ENCODE measurements around the gene ANGEL1.
A peak's percentile ranks its signal among the peaks of the same experiment; 100 is the strongest.

ANGEL1 gene

DNA sequence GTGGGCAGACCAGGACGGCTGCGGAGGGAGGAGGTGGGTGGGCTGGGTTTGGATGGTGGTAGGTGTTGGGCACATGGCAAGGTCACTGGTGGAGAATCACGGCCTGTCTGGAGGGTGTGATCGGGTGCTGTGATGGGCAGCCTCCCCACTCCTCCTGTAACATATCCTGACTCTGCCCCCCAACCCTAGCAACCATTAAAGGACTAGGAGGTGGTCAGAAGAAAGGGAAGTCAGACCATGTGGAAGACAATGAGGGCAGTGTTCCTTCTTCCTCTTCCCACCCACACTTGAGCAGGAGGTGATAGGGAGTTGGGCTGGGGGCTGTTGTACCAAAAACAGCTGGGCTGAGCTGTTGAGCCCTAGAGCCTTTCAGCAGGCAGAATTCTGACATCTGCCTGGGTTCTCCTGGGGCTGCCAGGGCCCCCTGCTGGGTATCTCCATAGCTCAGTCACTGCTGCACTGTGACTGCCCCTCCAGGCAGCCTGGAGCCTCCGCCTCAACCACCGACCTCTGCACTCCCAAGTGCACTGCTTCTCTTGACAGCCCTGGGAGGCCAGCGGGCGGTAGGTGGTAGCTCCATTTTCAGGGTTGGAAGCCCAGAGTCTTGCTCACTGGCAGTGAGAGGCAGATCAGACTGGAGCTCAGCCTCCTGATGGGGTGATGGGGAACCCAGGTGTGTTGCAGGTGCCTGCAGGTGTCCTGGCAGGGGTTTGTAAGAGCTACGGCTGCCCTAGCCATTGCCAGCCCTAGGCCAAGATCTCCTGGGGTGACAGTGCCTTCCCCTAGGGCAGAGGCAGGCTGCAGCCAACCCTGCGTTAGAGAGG, 36.0 kb downstream of the ANGEL1 start:
- no peaks in the 10 kb centered on the region for H3K4me1 Mint-ChIP-seq
- no peaks in the 10 kb centered on the region for H3K9me3 Mint-ChIP-seq
- peaks cover 2% of the 10 kb centered on the region for H3K36me3 Mint-ChIP-seq
- no peak overlapping the region for H3K27ac Mint-ChIP-seq
- H3K4me3 Mint-ChIP-seq, result no peak overlapping the region
- H3K27me3 Mint-ChIP-seq, result no peaks in the 10 kb centered on the region

DNA sequence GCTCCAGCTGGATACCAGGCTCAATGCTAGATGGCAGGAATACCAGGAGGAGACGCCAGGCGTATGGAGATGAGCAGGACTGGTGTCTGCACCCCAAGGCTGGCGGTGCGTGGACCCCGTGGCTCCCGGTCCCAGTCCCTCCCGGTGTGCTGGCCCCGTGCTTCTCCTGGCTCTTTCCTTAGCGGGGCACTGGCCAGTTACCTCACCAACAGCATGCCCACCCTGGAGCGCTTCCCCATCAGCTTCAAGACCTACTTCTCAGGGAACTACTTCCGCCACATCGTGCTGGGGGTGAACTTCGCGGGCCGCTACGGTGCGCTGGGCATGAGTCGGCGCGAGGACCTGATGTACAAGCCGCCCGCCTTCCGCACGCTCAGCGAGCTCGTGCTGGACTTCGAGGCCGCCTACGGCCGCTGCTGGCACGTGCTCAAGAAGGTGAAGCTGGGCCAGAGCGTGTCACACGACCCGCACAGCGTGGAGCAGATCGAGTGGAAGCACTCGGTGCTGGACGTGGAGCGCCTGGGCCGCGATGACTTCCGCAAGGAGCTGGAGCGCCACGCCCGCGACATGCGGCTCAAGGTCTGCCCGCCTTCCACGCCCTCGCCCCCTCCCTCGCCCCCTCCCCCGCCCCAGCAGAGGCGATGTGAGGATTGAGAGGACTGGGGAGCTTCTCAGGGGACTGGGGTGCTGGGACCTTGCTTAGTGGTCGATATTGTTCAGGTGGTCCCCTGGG, 36.8 kb downstream of the ANGEL1 start:
- Mint-ChIP-seq H3K4me1 (no peaks in the 10 kb centered on the region), H3K36me3 (peaks cover 2% of the 10 kb centered on the region)

DNA sequence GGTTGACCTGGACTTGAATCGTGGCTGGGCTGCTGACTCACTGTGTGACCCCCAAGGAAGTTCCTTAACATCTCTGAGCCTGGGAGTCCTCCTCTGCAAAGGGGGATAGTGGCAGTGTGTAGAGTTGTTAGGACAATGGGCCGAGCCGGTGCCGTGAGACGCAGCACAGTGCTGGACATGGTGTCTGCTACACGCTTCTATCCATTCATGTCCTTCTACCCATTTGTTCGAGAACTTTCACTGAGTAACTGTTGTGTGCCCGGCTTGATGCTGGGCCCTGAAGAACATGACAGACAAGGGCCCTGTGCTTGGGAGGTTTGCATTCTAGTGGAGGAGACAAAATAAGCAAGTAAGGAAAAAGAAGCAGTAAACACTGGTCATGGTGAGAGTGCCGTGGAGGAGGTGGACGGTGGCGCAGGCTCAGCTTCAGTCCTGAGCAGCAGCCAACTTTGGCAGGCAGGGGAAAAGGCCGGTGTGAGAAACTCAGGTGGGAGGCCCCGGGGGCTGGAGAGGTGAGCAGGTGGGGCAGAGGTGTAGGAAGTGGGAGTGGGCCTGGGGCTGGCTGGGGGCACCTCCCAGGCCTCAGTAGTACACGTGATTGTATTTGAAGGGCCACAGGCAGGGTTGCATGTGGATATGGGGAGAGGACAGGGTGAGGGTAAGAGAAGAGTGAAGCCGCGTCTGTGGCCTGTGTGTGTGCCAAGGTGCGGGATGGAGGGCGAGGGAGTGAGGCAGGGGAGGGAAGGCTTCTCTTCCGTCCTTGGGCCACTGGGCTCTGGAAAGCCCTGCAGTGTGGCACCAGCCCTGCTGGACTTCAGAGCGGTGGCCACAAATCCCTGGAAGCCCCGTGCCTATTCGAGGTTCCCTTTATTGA, 37.6 kb downstream of the ANGEL1 start:
- Mint-ChIP-seq H3K36me3 (peaks cover 2% of the 10 kb centered on the region), H3K9me3 (no peaks in the 10 kb centered on the region), H3K4me1 (no peaks in the 10 kb centered on the region), H3K27ac (no peak overlapping the region), H3K4me3 (no peak overlapping the region), H3K27me3 (no peaks in the 10 kb centered on the region)

More for the DNA sequence above, 36.8 kb downstream of the ANGEL1 start:
- Mint-ChIP-seq H3K27me3 (no peaks in the 10 kb centered on the region), H3K9me3 (no peaks in the 10 kb centered on the region), H3K27ac (no peak overlapping the region), H3K4me3 (no peak overlapping the region)

- Mint-ChIP-seq H3K27me3 (no peaks in the 10 kb centered on the region), H3K36me3 (no peaks in the 10 kb centered on the region), H3K27ac (no peak overlapping the region), H3K9me3 (no peaks in the 10 kb centered on the region), H3K4me1 (peaks cover 3% of the 10 kb centered on the region), H3K4me3 (no peak overlapping the region)
Measured at GRCh38 chr14:76773956-76774820, 38.5 kb downstream of the ANGEL1 start.

DNA sequence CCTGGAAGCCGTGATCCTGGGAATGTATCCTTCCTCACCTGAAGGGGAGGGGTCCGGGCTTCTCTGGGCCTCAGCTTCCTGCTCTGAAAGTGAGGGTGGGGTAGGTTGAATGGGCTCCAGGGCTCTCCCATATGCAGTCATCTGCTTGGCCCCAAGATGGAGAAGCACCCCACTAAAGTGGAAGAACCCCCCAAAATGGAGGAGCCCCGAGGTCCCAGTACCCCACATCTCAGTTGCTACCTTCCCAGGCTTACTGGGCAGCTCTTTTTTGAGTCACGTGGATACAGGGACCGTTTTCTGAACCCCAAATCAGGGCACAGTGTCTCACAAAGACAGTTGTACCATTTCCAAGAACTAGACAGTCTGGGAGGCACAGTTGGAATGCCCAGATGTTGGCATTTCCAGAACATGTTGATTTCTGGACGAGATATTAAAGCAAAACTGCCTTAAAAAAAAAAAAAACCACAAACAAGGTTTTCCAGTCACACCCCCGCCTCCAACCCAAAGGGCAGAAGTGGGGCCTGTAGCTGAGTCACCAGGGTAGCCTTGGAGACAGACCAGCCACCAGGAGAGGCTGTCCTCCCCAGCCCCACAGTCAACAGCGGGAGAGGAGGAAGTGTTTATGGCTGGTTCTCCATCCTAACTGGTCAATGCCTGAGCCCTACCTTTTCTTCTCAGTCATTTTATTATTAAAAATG, 39.3 kb downstream of the ANGEL1 start:
- no peaks in the 10 kb centered on the region for H3K27me3 Mint-ChIP-seq
- no peak overlapping the region for H3K27ac Mint-ChIP-seq
- H3K4me1 Mint-ChIP-seq, result peaks cover 9% of the 10 kb centered on the region
- H3K9me3 Mint-ChIP-seq, result no peaks in the 10 kb centered on the region
- no peaks in the 10 kb centered on the region for H3K36me3 Mint-ChIP-seq
- H3K4me3 Mint-ChIP-seq, result no peak overlapping the region

DNA sequence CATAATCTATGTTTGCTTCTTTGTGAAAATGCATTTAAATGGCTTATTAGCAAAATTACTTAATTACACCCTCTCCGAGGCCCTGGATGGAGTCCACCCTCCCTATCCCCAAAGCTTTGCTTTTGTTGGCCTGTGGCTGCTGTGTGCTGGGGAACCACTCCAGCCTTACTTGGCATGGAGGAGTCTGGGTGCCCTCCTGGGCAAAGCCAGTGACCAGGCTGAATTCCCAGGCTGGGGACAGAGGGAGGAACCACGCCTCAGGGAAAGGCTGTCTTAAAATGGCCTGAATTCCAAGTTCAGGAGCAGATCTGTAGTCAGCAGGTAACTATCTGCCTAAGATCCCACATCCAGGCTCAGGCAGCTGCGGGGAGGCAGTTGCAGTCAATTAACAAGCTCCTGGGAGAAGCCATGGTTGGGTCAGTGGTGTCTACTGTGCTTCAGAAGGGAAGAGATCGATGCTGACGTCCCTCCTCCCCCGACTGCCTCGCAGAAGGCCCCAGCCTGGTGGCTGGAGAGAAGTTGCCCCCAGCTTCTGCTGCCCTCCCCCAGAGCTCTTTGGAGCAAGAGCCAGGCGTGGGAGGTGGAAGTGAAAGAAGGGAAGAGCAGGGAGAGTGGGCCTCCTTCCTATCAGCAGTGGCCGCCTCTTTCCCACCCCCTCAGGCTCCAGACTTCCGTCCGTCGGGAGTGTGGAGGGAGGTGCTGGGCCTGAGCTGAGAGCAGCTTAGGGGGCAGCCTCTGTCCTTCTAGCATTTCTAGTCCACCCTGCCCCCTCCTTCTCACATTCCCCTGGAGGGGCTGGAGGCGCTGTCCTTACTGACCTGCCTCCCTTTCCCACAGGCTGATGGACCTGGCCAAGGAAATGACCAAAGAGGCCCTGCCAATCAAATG, 40.1 kb downstream of the ANGEL1 start:
- Mint-ChIP-seq H3K27me3 (no peaks in the 10 kb centered on the region), H3K9me3 (no peaks in the 10 kb centered on the region), H3K4me3 (no peak overlapping the region), H3K4me1 (peaks cover 13% of the 10 kb centered on the region), H3K27ac (no peak overlapping the region), H3K36me3 (no peaks in the 10 kb centered on the region)

DNA sequence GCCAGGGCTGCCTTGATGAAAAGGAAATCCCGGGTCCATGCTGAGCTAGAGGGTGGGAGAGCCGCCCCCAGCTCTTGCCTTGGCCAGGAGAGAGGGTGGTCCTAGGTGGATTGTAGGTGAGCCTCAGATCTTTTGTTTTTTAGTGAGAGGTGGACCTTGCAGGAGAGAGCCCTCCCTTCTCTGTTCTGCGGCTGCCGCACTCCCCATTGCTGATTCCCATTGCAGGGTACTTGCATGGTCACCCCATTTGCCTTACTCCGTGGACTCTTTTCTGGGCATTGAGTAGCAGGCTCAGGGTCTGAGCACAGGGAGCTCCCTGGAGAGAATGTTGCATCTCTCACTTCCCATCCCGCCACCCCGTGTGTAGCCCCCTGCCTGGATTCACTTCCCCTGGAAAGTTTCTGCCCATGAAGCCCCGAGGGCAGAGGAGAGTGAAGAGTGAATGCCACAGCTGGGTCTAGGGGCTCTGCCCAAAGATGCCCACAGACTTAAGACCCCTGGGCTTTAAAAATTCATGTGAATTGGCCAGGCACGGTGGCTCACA, 41.2 kb downstream of the ANGEL1 start:
- Mint-ChIP-seq H3K27ac (no peak overlapping the region), H3K27me3 (no peaks in the 10 kb centered on the region), H3K9me3 (no peaks in the 10 kb centered on the region), H3K4me1 (peaks cover 13% of the 10 kb centered on the region), H3K36me3 (no peaks in the 10 kb centered on the region), H3K4me3 (no peak overlapping the region)

DNA sequence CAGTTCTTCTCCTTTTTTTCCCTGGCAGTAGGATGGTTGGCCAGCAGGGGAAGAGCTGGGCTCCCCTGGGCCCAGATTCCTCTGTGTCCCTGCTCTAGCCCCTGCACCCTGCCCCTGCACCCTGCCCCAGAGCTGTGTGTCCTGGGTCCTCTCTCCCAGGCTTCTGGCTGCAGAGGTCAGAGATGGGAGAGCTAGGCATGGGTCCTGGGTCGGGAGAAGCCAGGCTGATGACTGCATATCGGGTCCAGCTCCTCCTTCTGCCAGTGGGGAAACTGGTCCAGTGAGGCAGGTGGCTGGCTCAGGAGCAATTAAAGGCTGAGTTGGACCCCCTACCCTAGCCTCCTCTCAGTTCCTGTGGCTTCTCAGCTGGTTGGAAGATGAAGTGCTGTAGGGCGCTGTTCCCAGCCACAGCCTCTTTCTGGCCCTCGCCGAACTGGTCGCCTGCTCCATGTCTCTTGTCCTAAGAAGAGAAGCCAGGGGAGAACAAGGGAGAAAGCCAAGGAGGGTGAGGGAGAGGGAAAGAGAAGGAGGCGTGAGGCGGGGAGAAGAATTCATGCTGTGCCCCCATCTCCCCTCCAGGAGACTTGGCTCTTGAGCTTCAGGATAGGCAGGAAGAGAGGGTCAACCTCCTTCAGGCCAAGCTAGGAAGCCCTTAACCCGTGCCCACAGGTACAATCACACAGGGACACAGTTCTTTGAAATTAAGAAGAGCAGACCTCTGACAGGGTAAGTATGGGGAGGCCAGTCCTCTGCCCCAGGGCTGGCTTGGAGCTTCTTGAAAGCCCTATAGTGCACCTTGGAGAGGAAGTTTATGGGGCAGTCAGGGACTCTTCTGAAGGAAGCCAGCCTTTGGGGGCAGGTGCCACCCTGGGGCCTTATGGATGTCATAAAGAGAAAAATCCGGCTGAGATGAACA, 41.9 kb downstream of the ANGEL1 start:
- Mint-ChIP-seq H3K27ac (no peak overlapping the region), H3K27me3 (no peaks in the 10 kb centered on the region), H3K4me1 (peaks cover 13% of the 10 kb centered on the region), H3K4me3 (no peak overlapping the region), H3K9me3 (no peaks in the 10 kb centered on the region), H3K36me3 (no peaks in the 10 kb centered on the region)

- peaks cover 1% of the 10 kb centered on the region for H3K27me3 Mint-ChIP-seq
Measured at GRCh38 chr14:76769636-76770292, 42.9 kb downstream of the ANGEL1 start.

DNA sequence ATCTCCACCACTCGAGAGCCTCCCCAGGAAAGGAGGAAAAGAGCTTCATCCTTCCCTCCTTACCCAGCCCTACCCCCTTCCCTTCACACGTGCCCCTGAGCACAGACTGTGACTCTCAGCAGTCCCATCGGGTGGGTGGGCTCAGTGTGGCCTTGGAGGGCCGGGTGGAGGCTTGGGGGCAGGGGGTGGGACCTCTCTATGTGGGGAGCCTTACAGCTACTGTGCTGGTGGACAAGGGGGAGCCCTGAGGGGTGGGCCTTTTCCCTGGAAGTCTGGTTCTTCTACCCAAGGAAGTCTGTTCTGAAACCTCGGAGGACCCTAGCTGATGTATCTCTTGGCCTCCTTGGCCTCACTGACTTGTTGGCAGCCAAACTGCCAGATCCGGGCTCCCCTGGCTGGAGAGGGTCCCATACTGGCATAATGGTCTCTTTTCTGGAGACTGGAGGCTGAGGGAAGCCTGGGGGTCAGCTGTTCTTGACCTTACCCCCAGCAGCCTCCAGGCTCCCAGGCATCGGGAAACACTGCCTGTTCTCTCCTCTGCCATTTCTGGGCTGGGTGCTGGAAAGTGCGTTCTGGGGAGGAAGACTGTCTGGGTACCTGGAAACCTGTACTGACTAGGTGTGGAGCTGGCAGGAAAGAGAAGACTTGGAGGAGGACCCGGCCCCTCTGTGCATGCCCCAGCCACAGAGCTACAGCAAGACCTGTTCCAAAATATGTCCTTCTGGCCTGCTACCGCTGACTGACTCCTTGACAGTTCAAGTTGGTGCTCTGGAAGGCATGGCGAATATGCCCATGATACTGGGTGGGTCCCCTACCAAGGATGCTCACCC, 43.8 kb downstream of the ANGEL1 start:
- no peaks in the 10 kb centered on the region for H3K36me3 Mint-ChIP-seq
- H3K4me1 Mint-ChIP-seq, result peaks cover 13% of the 10 kb centered on the region
- peak overlapping the region; percentile 70 for H3K27ac Mint-ChIP-seq
- H3K4me3 Mint-ChIP-seq, result no peak overlapping the region
- H3K9me3 Mint-ChIP-seq, result no peaks in the 10 kb centered on the region
- peaks cover 1% of the 10 kb centered on the region for H3K27me3 Mint-ChIP-seq

More at GRCh38 chr14:76769636-76770292, 42.9 kb downstream of the ANGEL1 start:
- H3K36me3 Mint-ChIP-seq, result no peaks in the 10 kb centered on the region
- peaks cover 13% of the 10 kb centered on the region for H3K4me1 Mint-ChIP-seq
- no peaks in the 10 kb centered on the region for H3K9me3 Mint-ChIP-seq
- no peak overlapping the region for H3K4me3 Mint-ChIP-seq
- H3K27ac Mint-ChIP-seq, result no peak overlapping the region

Measured in activated naive CD4-positive, alpha-beta T cell treated with anti-CD3 and anti-CD28 coated beads, Interleukin-2, amount 50 U/mL, for 24 hours (primary cell).